HepG2 (cell line): Measurements from ENCODE around the gene SLC23A2. TPM values are rescaled to one million over a fixed set of nuclear protein-coding genes. Genes with fewer than 3 reads are reported as not detected.
A peak's percentile ranks its signal among the peaks of the same experiment; 100 is the strongest.

Source experiments
- ATAC-seq: fragments of 200-7000 bp; cut with Tn5 transposase; 3 replicates; pipeline ENCODE4 v1.9.1; 2020; ENCODE audit warnings: mild to moderate bottlenecking, moderate library complexity
- BruUV-seq: library from RNA; stranded (reverse); fragments of 400-500 nt; replicated peaks from 2 replicates; lab custom pipeline; 2021; lab: Mats Ljungman, UMichigan
- CTCF ChIA-PET: fragments of 300-600 bp; formaldehyde crosslinking; extraction: SDS; loops from one replicate; lab custom pipeline; 2021; ENCODE audit warnings: low total read pairs, inconsistent platforms, low intra/inter-chr PET ratio; lab: Yijun Ruan, JAX
- POLR2A ChIA-PET: fragments of 350-600 bp; sonication (Branson Sonifier 250); formaldehyde crosslinking; loops from one replicate; lab custom pipeline; 2020; ENCODE audit warnings: antibody characterized with exemption, inconsistent platforms; lab: Yijun Ruan, JAX
- DNase-seq: peaks from one replicate; pipeline ENCODE4 v3.0.0-alpha.2; 2015; ENCODE audit warnings: low spot score
- FAIRE-seq: peaks from 3 replicates; lab custom pipeline; 2011; peaks lifted over from hg19 to GRCh38; lab: Jason Lieb, UNC
- H2AFZ ChIP-seq: one replicate; pipeline ENCODE4 v1.6.1; 2011; ENCODE audit warnings: low read length, inconsistent platforms
- H3K27ac ChIP-seq: fragments of 300-600 bp; 3 replicates; pipeline ENCODE4 v1.8.0; 2011; ENCODE audit warnings: mixed run types, mild to moderate bottlenecking, mixed read lengths, low read length, inconsistent platforms; ENCODE audit not compliant: insufficient read depth; ENCODE audit errors: extremely low read length
- H3K27me3 ChIP-seq, 2 experiments: fragments of 200-600 bp in 1 of 2; 2 replicates in 1 of 2; 3 replicates in 1 of 2; pipeline versions ENCODE4 v1.6.0 to v1.8.0; 2011; ENCODE audit warnings: low read length in 2 of 2, mild to moderate bottlenecking in 2 of 2, moderate library complexity in 2 of 2, inconsistent platforms in 1 of 2; ENCODE audit not compliant: insufficient read depth in 2 of 2, control insufficient read depth in 1 of 2
- H3K36me3 ChIP-seq, 2 experiments: fragments of 200-600 bp in 1 of 2; replicated peaks in 1 of 2; 2 replicates in 1 of 2; 3 replicates in 1 of 2; pipeline versions ENCODE4 v1.5.1 to v1.8.0; 2011; ENCODE audit warnings: low read length in 2 of 2, inconsistent platforms in 1 of 2; ENCODE audit not compliant: insufficient read depth in 2 of 2, control insufficient read depth in 1 of 2
- H3K4me1 ChIP-seq: 2 replicates; pipeline ENCODE4 v1.5.1; 2012; ENCODE audit warnings: low read length, inconsistent platforms; ENCODE audit not compliant: insufficient read depth
- H3K4me2 ChIP-seq: 2 replicates; pipeline ENCODE4 v1.6.0; 2011; ENCODE audit warnings: low read depth, low read length, inconsistent platforms
- H3K4me3 ChIP-seq, 3 experiments: fragments of 200-600 bp in 1 of 3; sonication (generic), shearing (Covaris generic) in 1 of 3; replicated peaks in 1 of 3; 2 replicates each; pipeline ENCODE4 v1.5.1; 2011 to 2016; ENCODE audit warnings: low read length in 3 of 3, inconsistent platforms in 2 of 3, low read depth in 2 of 3, mild to moderate bottlenecking in 2 of 3, control low read depth in 1 of 3, mixed read lengths in 1 of 3; ENCODE audit not compliant: insufficient read depth in 1 of 3
- H3K79me2 ChIP-seq: one replicate; pipeline ENCODE4 v1.6.1; 2011; ENCODE audit warnings: low read length, inconsistent platforms; ENCODE audit not compliant: insufficient read depth
- H3K9ac ChIP-seq: 2 replicates; pipeline ENCODE4 v1.6.0; 2011; ENCODE audit warnings: mild to moderate bottlenecking, low read depth, low read length, inconsistent platforms; ENCODE audit not compliant: insufficient read depth
- H3K9me3 ChIP-seq: 2 replicates; pipeline ENCODE4 v1.5.1; 2012; ENCODE audit warnings: mild to moderate bottlenecking, low read length
- H4K20me1 ChIP-seq: 2 replicates; pipeline ENCODE4 v1.6.0; 2011; ENCODE audit warnings: inconsistent platforms, mild to moderate bottlenecking, low read length, moderate library complexity; ENCODE audit not compliant: insufficient read depth
- MEIS1 ChIP-seq: sonication (generic); formaldehyde crosslinking; IDR thresholded peaks from 2 replicates; pipeline ENCODE4 v1.9.0; 2021; ENCODE audit warnings: mild to moderate bottlenecking, missing genetic modification reagents, moderate library complexity, borderline replicate concordance
- MNT ChIP-seq: fragments of 450-650 bp; IDR thresholded peaks from 2 replicates; pipeline ENCODE4 v1.6.1; 2016
- PRMT3 ChIP-seq: sonication (generic); formaldehyde crosslinking; IDR thresholded peaks from 2 replicates; pipeline ENCODE4 v1.8.1; 2022; ENCODE audit warnings: low read depth, mild to moderate bottlenecking, moderate library complexity, missing genetic modification reagents, borderline replicate concordance
- SIN3B ChIP-seq: fragments of 150-350 bp; IDR thresholded peaks from 2 replicates; pipeline ENCODE4 v1.6.1; 2014; ENCODE audit warnings: low read length
- ZC3H13 ChIP-seq: sonication (generic); formaldehyde crosslinking; IDR thresholded peaks from 2 replicates; pipeline ENCODE4 v1.8.1; 2023; ENCODE audit warnings: mild to moderate bottlenecking, missing genetic modification reagents, moderate library complexity
- ZNF281 ChIP-seq: sonication (generic); formaldehyde crosslinking; IDR thresholded peaks from 2 replicates; pipeline ENCODE4 v1.4.0; 2020; ENCODE audit warnings: missing genetic modification reagents, borderline replicate concordance
- ZZZ3 ChIP-seq: sonication (generic); formaldehyde crosslinking; IDR thresholded peaks from 2 replicates; pipeline ENCODE4 v1.4.0; 2020; ENCODE audit warnings: missing genetic modification reagents, mild to moderate bottlenecking, borderline replicate concordance
- WGBS: methylation state at CpG from one replicate; pipeline ENCODE4 v1.1.6; 2017; ENCODE audit warnings: low lambda C conversion rate; 5-methylcytosine and 5-hydroxymethylcytosine counted together
- in situ Hi-C: cut with HindIII; loops from 2 replicates; pipeline ENCODE4 v1.10.0; 2017; ENCODE audit warnings: low pct_unique_long_range_greater_than_20kb; ENCODE audit not compliant: extremely low pct_ligation_motif_present
- intact Hi-C: fragments of 100-400 bp; cut with micrococcal nuclease; formaldehyde crosslinking; loops from one replicate; pipeline ENCODE4 v1.10.0; 2022; ENCODE audit not compliant: unreplicated experiment
- polyA plus RNA-seq, 8 experiments: library from polyadenylated mRNA; depleted of rRNA in 3 of 8; stranded (reverse) in 7 of 8; unstranded in 1 of 8; fragments of >200 nt; fragmentation: Illumina TruSeq in 4 of 8; extraction: Trizol in 4 of 8; gene quantifications; 2 replicates each; pipeline versions ENCODE4 v1.2.1 to v1.2.3, GENCODE V29; 2011 to 2016; ENCODE audit warnings: low read depth in 4 of 8, missing spikeins in 1 of 8, mixed read lengths in 1 of 8; ENCODE audit not compliant: insufficient read depth in 1 of 8
- total RNA-seq, 5 experiments: library from RNA; depleted of rRNA; stranded (reverse); fragments of >200 nt; fragmentation: Illumina TruSeq; extraction: Trizol; gene quantifications; 2 replicates each; pipeline ENCODE4 v1.2.3, GENCODE V29; 2016; ENCODE audit warnings: low read depth in 1 of 5

The SLC23A2 gene
- total and polyA plus RNA-seq, 2 of the 13 experiments (the other 11 are each of a cell fraction or from before 2014, with no cell fraction given): 42.2 to 51.2 TPM

- intact Hi-C loops (no loop called here), in situ Hi-C loops (no loop called here)
- no TSS peak for BruUV-seq
- no peak for DNase-seq
- Histone ChIP-seq H3K4me1 (peaks cover 4% of the 10 kb centered on the region), H3K9me3 (no peaks in the 10 kb centered on the region), H4K20me1 (no peaks in the 10 kb centered on the region), H2AFZ (no peak overlapping the region)
- POLR2A ChIA-PET: no interaction called here
- no peak for TF ChIP-seq PRMT3
- no peak for TF ChIP-seq ZZZ3 (CRISPR knock-in tag)
- no peak for TF ChIP-seq MEIS1 (CRISPR knock-in tag)
- no peak for TF ChIP-seq ZC3H13
- no peak for TF ChIP-seq SIN3B
- TF ChIP-seq, all 625 proteins: peak for 0
- Histone ChIP-seq H3K4me3 (no peak overlapping the region), H3K36me3 (no peaks in the 10 kb centered on the region), H3K27me3 (peaks cover 2 to 14% of the 10 kb centered on the region in 2 experiments; a peak in 3 of 5 replicates), H3K79me2 (no peaks in the 10 kb centered on the region), H3K9ac (no peak overlapping the region), H3K4me2 (no peak overlapping the region), H3K27ac (no peak overlapping the region)
- CTCF ChIA-PET: no interaction called here
- ATAC-seq: peak; percentile 9; the same call in 1 of the 3 replicates
- no peak for FAIRE-seq
- WGBS: 20% methylated on average over 1 of the region's 1 CpG
Measured at GRCh38 chr20:4840801-4841200, 160.5 kb downstream of the SLC23A2 start.

GRCh38 chr20:4838526-4838925, 162.8 kb downstream of the SLC23A2 start:
- no peak overlapping the region for H3K9ac ChIP-seq
- H3K27ac ChIP-seq: no peak overlapping the region
- H3K4me2 ChIP-seq: no peak overlapping the region
- peak; percentile 80 for TF ChIP-seq MNT
- TF ChIP-seq ZNF281 (CRISPR knock-in tag): no peak
- FAIRE-seq (no peak), ATAC-seq (no peak), DNase-seq (no peak)
- no peak overlapping the region for H2AFZ ChIP-seq
- H3K36me3 ChIP-seq: no peaks in the 10 kb centered on the region
- H3K27me3 ChIP-seq: peaks cover 2 to 14% of the 10 kb centered on the region in 2 experiments; a peak in 3 of 5 replicates
- H4K20me1 ChIP-seq: no peaks in the 10 kb centered on the region
- 10% methylated on average over 8 of the region's 8 CpGs for WGBS
- POLR2A ChIA-PET: no interaction called here
- no peak overlapping the region for H3K4me3 ChIP-seq
- H3K9me3 ChIP-seq: no peaks in the 10 kb centered on the region
- CTCF ChIA-PET: no interaction called here
- no peaks in the 10 kb centered on the region for H3K4me1 ChIP-seq
- no peaks in the 10 kb centered on the region for H3K79me2 ChIP-seq
- intact Hi-C loops (no loop called here), in situ Hi-C loops (no loop called here)
- BruUV-seq: no TSS peak
